ENCODE results near the gene WNT2B. TPM values are rescaled to one million over a fixed set of nuclear protein-coding genes. Genes with fewer than 3 reads are reported as not detected.
"Not testable (repeated sequence)": the region's sequence is repeated elsewhere in the genome, so short reads cannot be mapped to it uniquely, and the experiment has no call there.

WNT2B gene
- total RNA-seq, 2 donors from 2014 or later, result 4.3 to 5.9 TPM

DNA sequence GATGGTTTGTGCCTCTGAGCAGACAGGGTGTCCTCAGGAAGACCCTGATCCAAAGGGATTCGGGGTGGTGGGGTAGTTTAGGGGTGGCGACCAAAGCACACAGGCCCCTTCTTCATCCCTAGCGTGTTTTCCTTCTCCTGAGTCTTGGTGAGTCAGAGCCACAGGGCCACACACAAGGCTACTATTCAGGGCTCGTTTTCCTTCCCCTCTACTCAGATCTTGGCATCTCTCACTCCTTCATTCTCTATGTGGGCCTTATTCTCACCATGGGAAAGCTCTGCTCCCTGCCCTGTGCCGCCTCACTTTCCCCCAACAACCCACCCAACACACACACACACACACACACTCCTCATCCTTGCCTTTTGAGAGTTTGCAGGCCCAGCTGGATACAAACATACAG is 43.6 kb upstream of the WNT2B start:
- H3K4me3 ChIP-seq, result no peak overlapping the region
- H3K9ac ChIP-seq (ENCODE audit: low read depth in 2 of 2, low read length in 2 of 2), result peak overlapping the region in 1 of 2 donors; percentile 61
- intact Hi-C loops (cut with DNase I), result no loop called here
- H3K36me3 ChIP-seq, result no peaks in the 10 kb centered on the region
- no peak overlapping the region for H3K27ac ChIP-seq
- no peak for DNase-seq
- no peaks in the 10 kb centered on the region for H3K9me3 ChIP-seq
- H3K27me3 ChIP-seq, result no peaks in the 10 kb centered on the region
- no peaks in the 10 kb centered on the region for H3K4me1 ChIP-seq
- TF ChIP-seq, protein P1, sequence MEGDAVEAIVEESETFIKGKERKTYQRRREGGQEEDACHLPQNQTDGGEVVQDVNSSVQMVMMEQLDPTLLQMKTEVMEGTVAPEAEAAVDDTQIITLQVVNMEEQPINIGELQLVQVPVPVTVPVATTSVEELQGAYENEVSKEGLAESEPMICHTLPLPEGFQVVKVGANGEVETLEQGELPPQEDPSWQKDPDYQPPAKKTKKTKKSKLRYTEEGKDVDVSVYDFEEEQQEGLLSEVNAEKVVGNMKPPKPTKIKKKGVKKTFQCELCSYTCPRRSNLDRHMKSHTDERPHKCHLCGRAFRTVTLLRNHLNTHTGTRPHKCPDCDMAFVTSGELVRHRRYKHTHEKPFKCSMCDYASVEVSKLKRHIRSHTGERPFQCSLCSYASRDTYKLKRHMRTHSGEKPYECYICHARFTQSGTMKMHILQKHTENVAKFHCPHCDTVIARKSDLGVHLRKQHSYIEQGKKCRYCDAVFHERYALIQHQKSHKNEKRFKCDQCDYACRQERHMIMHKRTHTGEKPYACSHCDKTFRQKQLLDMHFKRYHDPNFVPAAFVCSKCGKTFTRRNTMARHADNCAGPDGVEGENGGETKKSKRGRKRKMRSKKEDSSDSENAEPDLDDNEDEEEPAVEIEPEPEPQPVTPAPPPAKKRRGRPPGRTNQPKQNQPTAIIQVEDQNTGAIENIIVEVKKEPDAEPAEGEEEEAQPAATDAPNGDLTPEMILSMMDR (IDR thresholded peaks at IDR 0.05), result no peak

DNA sequence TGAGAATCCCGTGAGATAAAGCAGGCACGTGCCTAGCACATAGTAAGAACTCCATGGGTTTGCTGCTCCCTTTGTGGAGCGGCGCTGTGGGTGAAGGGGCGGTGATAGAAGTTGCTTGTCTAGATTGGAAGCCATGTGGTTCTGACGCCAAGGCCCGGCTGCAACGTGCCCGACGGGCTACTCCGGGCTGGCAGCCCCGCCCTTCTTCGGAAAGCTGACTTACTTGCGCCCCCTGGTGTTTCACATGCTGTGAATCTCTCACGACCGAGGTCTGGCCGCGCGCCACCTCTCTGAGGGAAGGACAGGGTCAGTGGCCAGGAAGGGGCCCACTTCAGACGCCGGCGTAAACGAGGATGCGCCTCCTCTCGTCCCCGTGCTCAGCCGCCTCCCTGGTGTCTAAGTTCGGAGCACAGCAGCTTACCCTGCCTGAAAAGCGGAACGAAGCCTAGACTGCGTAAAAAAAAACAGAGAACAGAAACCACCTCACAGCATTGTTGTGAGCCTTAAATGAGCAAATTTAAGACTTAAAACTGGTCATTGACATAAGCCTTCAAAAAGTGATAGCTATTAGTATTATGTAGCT is 42.6 kb upstream of the WNT2B start:
- Histone ChIP-seq H3K27me3 (no peaks in the 10 kb centered on the region), H3K27ac (peak overlapping the region; percentile 53), H3K9me3 (no peaks in the 10 kb centered on the region), H3K9ac (ENCODE audit: low read depth in 2 of 2, low read length in 2 of 2) (peak overlapping the region; percentile 44 to 61), H3K4me1 (no peaks in the 10 kb centered on the region), H3K4me3 (peak overlapping the region; percentile 14), H3K36me3 (no peaks in the 10 kb centered on the region)
- TF ChIP-seq, protein P1 (IDR thresholded peaks at IDR 0.05), result peak; percentile 80
- peak; percentile 98 for DNase-seq
- intact Hi-C loops (cut with DNase I), result loop anchor here (2.0 kb wide), 1 partner anchor 77 kb away; no protein-coding TSS in a partner anchor

DNA sequence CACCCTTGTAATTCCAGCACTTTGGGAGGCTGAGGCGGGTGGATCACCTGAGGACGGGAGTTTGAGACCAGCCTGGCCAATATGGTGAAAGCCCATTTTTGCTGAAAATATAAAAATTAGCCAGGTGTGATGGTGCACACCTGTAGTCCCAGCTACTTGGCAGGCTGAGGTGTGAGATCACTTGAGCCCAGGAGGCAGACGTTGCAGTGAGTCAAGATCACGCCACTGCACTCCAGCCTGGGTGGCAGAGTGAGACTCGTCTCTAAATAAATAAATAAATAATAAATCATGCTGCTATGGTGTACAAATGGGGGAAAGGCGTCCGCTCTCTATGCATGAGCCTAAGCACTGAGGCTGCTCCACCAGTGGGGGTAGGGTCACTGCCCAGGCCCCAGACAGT is 38.4 kb upstream of the WNT2B start:
- H3K9ac ChIP-seq (ENCODE audit: low read depth in 2 of 2, low read length in 2 of 2); intact Hi-C loops (cut with DNase I); H3K9me3 ChIP-seq; H3K27ac ChIP-seq; H3K4me1 ChIP-seq; H3K36me3 ChIP-seq; H3K4me3 ChIP-seq; DNase-seq; H3K27me3 ChIP-seq: not testable (repeated sequence)

DNA sequence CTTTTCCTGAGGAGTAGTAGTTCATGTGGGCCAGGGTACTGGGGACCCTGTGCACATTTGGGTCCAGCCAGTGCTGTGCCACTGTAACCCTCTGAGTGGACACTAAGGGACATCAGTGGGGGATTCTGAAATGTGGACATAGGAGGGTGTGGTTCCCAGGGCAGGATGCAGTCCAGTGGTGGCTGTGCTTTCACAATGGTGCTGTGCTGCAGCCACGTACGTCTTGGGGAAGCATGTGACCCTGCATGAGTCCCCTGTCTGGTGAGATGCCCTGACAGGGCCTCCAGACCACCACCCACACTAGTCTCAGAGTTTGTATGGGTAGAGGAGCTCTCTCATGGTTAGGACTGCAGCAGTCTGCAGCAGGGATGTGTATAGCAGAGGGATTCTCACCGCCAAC is 37.8 kb upstream of the WNT2B start:
- no peaks in the 10 kb centered on the region for H3K9me3 ChIP-seq
- H3K9ac ChIP-seq (ENCODE audit: low read depth in 2 of 2, low read length in 2 of 2), result no peak overlapping the region
- intact Hi-C loops (cut with DNase I), result no loop called here
- TF ChIP-seq, protein P1 (IDR thresholded peaks at IDR 0.05), result no peak
- H3K4me3 ChIP-seq, result no peak overlapping the region
- H3K27ac ChIP-seq, result no peak overlapping the region
- H3K27me3 ChIP-seq, result no peaks in the 10 kb centered on the region
- DNase-seq, result no peak
- no peaks in the 10 kb centered on the region for H3K4me1 ChIP-seq
- H3K36me3 ChIP-seq, result no peaks in the 10 kb centered on the region

DNA sequence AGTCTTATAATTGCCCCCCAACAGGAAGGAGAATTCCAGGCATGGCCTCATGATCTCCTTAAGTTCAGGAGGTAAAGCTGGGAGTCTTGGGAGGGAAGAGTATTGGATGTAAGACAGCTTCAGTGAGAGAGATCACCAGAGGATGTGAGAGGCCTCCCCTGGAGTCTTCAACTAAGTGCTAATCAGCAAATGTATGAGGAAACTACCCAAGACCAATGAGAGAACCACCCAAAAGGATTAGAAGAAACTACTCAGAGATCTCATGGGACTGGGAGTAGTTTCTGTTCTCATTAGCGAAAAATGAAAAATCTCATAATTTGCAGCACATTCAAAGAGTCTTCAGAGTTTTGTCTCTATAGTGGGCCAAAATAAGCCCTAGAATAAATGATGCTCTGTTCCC is 36.6 kb upstream of the WNT2B start:
- Histone ChIP-seq H3K27ac (no peak overlapping the region), H3K4me3 (no peak overlapping the region), H3K9ac (ENCODE audit: low read depth in 2 of 2, low read length in 2 of 2) (no peak overlapping the region), H3K27me3 (no peaks in the 10 kb centered on the region), H3K9me3 (no peaks in the 10 kb centered on the region), H3K36me3 (no peaks in the 10 kb centered on the region), H3K4me1 (no peaks in the 10 kb centered on the region)
- no peak for DNase-seq
- TF ChIP-seq, protein P1 (IDR thresholded peaks at IDR 0.05), result no peak
- intact Hi-C loops (cut with DNase I), result no loop called here

DNA sequence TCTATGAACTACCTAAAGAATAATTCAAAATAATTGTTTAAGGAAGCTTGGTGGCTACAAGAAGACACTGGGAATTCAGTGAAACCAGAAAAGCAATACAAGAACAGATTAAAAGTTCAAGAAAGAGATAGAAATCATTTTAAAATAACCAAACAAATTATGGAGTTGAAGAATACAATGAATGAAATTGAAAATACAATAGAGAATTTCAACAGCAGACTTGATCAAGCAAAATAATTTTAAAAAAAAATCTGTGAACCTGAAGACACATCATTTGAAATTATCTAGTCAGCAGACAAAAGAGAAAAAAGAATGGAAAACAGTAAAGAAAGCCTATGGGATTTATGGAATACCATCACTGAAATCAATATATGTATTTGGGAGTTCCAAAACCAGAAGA is 31.2 kb upstream of the WNT2B start:
- no peaks in the 10 kb centered on the region for H3K36me3 ChIP-seq
- TF ChIP-seq, protein P1 (IDR thresholded peaks at IDR 0.05), result no peak
- no peaks in the 10 kb centered on the region for H3K4me1 ChIP-seq
- no peaks in the 10 kb centered on the region for H3K9me3 ChIP-seq
- no peak overlapping the region for H3K4me3 ChIP-seq
- no peak for DNase-seq
- intact Hi-C loops (cut with DNase I), result no loop called here
- no peaks in the 10 kb centered on the region for H3K27me3 ChIP-seq
- no peak overlapping the region for H3K27ac ChIP-seq
- H3K9ac ChIP-seq (ENCODE audit: low read depth in 2 of 2, low read length in 2 of 2), result no peak overlapping the region
